Muscle of back (tissue), 11 donors: ENCODE data around the gene RGS9. TPM values are rescaled to one million over a fixed set of nuclear protein-coding genes. Genes with fewer than 3 reads are reported as not detected.
"Not testable (repeated sequence)": the region's sequence is repeated elsewhere in the genome, so short reads cannot be mapped to it uniquely, and the experiment has no call there.

ENCODE experiments used
- DNase-seq, 3 donors: peaks; one replicate each; pipeline versions ENCODE4 v3.0.0 to v3.0.0-alpha.2; 2013
- polyA plus RNA-seq, 10 donors: library from polyadenylated mRNA; unstranded; fragments of 120-200 nt; gene quantifications; one replicate each; pipeline ENCODE4 v1.2.1, GENCODE V29; 2013; ENCODE audit not compliant: insufficient read length in 10 of 10

The RGS9 gene
- polyA plus RNA-seq, 10 donors = 2.2 to 5.0 (median 3.2) TPM

DNA sequence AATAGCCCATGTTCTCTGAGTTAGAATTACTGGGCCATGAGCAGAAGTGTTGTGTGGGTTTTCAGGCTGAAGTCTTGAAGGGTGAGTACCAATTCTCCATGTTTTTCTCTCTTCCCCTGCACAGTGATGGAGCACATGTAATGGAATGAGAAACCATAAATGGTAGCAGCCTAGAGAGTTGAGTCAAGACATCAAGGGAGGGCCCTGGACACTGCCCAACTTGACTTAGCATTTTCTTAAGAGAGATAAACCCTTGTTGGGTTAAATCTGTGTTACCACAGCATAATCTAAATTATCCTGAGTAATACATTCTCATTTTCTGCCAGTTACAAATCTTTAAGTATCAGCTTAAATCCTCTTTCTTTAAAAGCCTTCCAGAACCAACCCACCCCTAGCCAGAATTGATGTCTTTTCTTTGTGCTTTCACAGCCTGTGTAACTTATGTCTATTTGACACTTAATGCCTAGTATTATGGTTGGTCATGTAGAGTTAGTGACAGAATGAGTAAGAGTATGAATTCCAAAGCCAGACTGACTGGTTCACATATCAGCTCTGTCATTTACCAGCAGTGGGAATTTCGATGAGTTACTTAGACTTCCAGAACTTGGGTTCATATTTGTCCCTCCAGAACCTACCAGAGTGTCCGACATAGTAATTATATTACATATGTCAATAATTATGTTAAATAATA lies 27.0 kb upstream of the RGS9 start:
- no peak for DNase-seq

DNA sequence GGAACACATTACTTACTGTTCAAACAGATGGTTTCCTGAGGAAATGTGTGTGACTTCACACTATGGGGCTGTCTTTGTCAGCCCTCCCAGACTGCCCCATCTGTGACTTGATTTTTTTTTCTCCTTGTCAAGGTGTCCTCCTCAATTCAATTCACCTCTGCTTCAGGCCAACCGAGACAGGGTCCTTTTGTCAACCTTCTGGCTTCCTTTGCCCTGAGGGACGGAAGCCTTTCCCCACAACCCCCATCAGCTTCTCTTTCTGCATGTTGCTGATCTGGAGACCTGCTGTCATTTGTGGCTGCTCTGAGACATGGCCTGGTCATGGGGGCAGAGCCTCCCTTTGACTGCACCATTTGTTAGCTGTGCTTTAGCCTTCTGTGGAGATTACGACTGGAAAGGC lies 21.3 kb upstream of the RGS9 start:
- no peak for DNase-seq

DNA sequence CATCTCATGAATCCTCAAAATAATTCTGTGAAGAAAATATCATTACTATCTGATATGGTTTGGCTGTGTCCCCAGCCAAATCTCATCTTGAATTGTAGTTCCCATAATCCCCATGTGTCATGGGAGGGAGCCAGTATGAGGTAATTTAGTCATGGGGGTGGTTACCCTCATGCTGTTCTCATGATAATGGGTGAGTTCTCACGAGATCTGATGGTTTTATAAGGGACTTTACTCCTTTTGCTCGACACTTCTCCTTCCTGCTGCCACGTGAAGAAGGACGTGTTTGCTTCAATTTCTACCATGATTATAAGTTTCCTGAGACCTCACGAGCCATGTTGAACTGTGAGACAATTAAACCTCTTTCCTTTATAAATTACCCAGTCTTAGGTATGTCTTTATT lies 20.7 kb upstream of the RGS9 start:
- DNase-seq = not testable (repeated sequence)

DNA sequence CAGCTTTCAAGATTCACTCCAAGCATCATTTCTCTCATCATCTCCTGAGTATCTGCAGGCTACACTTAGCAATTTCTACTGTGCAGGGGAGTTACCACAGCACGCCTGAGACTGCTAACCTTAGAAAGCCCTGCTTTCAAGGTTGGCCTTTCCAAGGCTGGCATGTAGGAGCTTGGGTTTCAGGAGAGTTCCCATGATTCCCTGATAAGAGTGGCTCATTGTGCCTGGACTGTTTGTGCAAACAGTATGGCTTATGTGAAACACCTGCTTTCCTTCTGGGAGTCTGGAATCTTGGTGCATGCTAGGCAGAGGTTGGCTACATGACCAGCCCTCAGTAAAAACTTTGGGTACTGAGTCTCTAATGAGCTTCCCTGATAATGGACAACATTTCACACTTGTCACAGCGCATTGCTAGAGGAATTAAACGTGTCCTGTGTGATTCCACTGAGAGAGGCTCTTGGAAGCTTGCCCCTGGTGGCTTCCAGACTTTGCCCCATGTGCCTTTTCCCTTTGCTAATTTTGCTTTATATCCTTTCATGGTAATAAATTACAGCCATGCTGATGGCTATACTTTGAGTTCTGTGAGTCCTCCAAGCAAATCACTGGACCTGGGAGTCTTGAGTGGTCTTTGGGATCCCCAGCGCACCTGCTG lies 19.7 kb upstream of the RGS9 start:
- DNase-seq = no peak

DNA sequence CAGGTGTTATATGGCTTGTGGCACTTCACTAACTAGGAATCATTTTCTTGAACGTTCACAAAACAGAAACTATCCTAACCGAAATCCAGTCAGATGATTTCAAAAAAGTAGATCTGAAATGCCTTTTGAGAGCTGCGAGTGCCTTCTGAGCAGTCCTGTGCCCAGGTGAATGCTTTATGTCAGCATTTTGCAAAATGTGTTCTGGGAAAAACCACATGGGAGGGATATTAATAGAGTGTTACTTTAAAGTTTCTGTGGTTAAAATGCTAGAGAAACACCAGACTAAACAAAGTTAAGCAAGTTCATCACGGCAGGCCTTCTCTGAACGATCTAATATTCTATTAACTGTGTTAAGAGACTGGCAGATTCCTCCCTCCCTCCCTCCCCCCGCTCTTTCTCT lies 15.8 kb upstream of the RGS9 start:
- no peak for DNase-seq

DNA sequence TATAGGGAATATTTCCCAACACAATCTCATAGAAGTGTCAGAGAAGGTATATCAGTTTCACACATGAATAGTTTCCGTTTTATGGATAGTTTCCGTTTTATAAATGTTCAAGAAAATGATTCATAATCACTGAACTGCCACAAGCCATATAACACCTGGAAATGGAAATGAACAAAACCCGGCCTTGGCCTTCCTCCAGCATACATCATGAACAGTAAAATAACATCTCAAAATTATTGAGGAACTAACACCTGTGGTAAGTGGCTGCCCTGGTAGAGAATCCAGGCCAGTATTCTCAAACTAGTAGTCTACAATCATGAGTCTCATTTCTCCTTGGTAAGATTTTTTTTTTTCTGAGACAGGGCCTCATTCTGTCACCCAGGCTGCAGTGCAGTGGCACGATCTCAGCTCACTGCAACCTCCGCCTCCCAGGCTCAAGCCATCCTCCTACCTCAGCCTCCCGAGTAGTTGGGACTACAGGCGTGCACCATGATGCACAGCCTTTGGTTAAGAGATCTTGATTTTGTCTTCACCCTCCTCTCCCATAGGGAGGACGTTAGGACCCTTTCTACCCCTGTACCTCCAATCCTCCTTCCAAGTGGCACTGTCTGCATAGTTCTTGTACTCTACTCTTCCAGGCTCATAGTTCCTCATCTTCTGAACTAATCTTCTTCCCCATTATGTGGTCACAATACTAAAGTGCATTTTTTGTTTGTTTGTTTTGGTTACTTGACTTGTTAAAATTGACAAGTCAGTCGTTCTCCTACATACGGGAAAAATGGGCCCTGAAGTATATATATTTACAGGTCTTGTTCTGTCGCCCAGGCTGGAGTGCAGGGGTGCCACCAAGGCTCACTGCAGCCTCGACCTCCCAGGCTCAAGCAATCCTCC lies 15.0 kb upstream of the RGS9 start:
- DNase-seq = peak in 1 of 3 donors; percentile 11

DNA sequence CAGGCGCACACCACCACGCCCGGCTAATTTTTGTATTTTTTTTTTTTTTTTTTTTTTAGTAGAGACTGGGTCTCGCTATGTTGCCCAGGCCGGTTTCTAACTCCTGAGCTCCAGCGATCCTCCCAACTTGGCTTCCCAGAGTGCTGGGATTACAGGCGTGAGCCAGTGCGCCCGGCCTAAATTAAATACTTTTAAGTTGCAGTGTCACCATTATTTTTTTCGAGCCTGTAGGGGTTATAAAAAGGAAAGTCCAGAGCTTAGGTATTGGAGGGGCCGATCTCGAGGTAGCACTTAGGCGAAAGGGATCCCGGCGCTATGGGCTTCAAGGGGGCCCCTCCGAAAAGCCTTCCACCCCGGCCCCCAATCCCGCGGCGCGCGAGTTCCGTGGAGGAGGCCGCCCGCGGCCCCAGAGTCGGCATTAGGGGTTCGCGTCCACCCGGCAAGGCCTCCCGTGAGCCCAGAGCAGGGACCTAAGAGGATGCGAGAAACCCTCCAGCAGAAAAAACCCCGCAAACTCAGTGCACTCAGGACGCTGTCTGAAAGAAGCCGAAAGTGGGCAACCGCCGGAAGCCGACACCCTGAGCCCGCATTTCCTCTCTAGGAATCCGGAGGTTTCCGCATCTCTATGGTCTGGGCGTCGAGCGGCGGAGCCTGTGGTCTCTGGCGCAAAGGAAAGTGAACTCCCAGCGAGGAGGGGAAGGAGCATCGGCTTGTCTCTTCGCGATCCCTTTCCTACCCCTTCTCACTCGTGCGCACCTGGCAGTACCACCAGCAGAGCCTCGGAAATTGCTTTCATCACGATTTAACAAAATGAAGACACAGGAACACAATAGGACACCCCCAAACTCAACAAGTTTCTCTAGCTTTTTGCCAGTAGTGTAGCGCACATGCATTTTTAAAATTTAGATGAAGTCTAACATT lies 14.1 kb upstream of the RGS9 start:
- DNase-seq = peak; percentile 91 to 95 (median 92)

DNA sequence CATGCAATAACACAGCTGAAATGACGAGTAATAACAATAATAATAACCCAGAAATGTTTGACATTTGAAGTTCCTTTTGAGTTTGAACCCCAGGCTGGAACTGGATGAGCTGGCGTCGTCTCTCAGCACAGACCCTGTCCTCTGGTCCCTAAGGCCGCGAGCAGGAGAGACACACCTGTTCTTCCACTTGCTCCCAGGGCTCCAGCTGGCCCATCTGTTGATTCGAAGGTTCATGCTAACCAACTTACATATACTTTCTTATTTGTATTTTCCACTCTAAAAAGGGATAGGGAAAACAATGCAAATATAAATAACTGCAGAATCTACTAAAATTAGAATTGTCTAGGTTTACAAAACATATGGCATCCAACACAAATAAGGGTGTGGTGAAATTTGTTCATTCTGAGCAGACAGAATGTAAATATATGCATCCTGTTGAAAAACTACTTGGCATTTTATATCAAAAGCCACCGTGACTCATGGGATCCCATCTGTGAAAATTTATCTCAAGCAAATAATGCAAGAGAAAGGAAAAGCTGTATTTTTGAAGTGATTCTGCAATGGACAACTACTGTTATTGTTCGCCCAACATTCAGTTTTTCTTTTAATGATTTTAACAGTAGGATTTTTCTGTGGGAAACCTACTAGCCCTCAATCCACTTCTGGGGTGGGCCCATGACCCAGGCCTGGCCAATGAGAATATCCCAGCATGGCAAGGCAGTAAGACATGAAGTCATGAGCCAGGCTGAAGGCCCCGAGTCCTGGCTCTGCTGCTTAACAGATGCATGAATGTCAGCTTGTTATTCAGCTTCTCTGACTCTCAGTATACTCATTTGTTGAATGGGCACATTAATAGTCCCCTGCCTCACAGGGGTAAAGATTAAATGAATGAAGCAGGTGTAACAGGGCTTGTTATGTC lies 13.2 kb upstream of the RGS9 start:
- DNase-seq = no peak

DNA sequence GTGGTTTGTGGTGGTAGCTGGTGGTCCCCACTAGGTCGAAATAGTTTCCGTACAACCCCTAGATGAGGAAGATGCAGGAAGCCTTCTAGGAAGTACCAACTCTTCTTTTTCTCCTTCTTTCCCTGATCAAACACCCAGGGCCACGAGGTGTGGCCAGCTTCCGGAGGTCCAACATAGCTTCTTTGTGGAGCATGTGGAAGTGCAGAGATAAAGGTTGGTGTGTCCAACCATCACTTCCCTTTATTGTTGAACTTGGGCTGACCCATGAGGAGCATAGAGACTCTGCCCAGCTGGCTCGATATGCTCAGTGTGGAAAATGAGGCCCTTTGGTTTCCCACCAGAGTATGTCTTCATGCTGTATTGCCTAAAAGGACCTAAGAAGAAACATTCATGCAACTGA lies 6.3 kb upstream of the RGS9 start:
- DNase-seq = no peak

DNA sequence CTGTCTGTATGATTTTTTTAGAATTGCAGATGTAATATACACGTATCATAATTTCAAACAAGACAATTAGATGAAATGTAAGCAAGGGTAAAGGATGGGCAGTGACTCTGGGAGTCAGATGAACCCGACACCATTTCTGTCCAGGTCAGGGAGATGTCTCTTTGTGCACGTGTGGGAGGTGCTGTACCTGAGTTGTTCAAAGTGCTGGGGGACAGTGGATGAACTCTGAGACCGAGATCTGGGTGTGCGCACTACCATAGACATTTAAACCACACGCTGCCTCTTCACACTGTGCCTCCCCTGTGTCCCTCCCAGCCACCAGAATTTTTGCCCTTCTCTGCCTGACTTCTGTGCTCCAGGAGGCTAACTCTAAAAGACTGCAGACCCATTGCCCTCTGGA lies 5.9 kb upstream of the RGS9 start:
- no peak for DNase-seq

DNA sequence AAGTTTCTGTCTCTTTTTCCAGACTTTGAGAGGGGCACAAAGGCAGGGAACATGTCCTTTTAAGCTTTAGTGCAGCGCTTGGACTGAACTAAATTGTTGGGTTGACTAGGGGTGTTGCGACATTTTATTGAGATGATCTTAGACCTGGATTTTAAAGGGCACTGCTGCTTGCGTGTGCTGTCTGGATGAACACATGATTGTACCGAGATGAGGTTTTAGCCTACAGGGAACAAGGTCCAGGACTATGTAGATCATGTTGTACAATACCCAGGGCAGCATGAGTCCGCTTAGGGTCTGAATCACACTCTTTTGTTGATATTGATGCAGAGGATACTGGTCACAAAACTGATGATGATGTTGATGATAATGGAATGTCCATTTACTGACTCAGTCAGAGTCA lies 5.2 kb upstream of the RGS9 start:
- DNase-seq = no peak

DNA sequence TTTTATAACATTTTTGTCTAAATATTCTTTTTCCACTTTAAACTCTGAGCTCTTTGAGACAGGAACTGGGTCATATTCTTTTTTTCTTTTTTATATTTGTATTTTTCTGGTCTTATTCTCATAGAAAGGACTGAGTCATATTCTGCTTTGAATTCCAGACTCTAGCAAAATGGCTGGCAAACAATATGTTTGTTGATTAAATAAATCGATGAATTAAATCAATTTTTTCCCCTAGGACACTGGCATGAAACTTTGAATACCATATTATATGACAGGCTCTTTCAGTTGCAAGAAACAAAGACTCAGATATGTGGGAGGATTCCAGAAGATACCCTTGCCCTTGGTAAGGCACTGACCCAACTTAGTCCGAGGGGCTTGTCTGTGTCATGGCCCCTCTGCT lies 3.1 kb upstream of the RGS9 start:
- no peak for DNase-seq

DNA sequence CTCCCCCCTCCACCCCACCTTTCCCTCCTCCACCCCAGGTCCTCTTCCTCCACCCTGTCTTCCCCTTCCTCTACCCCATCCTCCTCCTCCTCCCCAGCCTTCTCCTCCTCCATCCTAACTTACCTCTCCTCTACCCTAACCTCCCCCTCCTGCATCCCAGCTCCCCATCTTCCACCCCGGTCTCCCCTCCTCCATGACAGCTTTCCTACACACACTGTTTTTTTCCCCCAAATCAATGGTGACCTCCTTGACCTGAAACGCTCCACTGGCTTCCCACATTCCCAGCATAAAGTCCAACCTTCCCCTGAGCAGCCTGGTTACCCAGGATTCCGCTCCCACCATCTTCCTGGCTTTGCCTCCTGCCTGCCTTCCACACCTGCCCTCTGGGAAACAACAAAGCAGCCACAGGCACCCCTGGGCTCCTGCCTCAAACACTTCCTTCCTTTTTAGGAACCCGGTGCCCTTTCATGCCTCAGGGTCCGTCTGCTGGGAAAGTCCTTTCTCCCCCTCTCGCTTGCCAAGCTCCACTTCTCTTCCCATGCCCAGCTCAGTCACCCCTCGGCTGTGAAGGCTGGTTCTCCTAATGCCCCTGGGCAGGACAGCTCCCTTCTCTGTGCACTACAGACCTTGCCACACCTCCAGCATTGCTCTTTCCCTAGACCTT lies 2.1 kb downstream of the RGS9 start:
- DNase-seq = no peak

DNA sequence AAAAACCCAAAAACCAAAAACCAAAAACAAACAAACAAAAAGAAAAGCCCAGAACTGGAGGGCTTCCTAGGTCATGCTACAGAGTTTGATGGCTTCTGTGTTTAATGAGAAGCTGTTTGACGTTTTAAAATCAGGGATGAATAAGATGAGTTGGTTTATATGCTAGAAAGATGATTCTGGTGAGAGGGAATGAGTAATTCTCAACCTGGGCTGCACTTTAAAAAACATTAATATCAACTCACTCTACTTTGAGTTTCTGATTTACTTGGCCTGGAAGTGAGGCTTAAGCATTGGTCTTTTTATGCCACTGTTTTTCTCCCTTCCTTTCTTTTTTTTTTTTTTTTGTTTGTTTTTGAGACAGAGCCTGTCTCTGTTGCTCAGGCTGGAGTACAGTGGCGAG lies 5.1 kb downstream of the RGS9 start:
- DNase-seq = no peak

DNA sequence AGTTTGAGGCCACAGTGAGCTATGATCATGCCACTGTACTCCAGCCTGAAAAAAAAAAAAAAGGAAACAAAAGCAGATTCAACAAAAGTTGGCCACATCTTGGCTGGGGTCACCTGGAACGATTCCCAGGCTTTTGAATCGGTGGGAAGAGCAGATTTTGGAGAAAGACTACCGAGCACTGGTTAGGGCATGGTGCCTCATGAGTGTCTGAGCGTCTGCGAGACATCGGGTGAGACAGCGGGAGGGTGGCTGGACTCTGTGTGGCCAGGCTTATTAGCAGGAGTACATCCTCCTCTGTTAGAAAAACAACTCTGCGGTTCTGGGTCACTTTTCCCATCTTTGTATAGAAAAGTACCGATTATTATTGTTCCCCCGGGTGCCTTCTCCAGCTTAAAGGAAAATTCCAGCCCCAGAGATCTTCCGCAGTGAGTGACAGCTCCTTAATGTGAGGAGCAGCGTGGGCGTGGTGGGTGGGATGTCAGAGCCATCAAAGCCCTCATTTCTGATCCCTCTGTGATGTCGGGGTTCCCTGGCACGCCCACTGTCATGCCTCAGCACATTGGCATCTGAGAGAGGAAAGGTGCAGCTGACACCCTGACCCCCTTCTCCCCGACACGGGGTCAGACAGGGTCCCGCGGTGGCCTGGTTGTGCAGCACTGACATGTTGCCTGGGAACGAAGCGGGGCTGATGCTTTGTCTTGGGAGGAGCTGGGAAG lies 6.9 kb downstream of the RGS9 start:
- peak in 1 of 3 donors; percentile 11 for DNase-seq

DNA sequence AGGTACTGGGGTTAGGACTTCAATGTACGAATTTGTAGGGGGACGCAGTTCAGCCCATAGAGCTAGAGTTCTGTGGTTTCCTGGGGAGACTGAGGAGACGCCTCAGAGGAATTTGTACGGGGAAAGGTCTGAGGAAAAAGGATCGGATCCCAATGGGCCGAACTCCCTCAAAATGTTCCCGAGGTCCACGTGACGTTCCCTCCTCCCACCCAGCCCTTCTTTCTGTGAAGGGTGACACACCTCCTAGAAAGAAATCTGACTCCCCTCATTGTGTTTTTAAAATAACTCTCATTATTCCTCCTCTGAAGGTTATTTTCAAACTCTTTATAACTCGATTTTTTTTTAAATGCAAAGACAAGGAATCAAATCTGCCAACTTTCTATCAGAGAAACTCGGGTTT lies 8.6 kb downstream of the RGS9 start:
- DNase-seq = no peak

DNA sequence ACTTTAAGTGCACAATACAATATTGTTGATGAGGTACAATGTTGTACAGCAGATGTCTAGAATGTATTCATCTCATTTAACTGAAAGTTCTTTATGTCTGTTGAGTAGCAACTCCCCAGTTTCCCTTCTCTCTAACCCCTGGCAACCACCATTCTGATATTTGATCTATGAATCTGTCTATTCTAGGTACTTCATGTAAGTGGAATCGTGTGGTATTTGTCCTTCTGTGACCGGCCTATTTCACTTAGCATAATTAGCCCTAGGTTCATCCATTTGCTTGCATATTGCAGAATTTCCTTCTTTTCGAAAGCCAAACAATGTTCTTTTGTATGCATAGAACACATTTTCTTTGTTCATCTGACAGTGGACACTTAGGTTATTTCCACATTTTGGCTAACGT lies 10.8 kb downstream of the RGS9 start:
- no peak for DNase-seq

DNA sequence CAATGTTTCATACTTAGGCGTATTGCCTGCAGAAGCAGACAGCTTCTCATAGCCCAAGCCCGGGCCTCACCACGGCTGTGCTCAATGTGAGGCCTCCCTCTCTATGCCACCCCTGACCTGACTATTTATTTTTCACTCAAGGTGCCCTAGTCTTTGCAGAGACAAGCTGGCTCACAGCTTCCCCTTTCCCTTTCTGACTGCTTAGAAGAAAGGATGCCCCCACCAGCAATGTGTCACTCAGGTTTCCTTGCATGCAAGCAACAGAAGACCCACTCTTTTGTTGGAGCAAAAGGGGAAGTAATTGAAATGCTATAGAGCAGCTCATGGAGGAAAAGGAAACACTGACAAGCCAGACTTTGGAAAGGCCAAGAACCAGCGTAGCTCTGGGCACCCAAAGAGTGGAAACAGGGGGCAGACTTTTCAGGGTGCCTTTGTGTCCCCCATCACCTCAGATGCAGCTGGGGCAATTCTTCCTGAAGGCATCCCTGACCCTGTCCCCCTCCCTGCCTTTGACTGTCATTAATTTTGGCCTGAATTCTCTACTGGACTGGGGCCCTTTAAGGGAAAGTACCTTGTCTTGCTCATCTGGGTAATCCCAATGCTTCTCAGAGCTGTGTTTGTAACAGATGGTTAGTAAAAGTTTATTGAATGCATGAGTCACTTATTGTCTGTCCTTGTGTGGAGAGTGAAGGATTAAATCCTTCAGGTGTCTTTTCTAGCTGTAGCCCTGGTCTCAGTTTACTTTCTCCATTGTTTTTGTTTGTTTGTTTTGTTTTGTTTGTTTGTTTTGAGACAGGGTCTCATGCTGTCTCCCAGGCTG lies 17.8 kb downstream of the RGS9 start:
- no peak for DNase-seq
